HUES64 (cell line): Measurements from ENCODE around the gene CKB.

Experiments used
- H3K27ac ChIP-seq: 2 replicates; pipeline ENCODE4 v1.7.0; 2013; ENCODE audit warnings: low read depth, low read length, inconsistent platforms
- H3K27me3 ChIP-seq: 2 replicates; pipeline ENCODE4 v1.6.1; 2013; ENCODE audit warnings: mild to moderate bottlenecking, low read length; ENCODE audit not compliant: insufficient read depth
- H3K36me3 ChIP-seq: 2 replicates; pipeline ENCODE4 v1.6.1; 2013; ENCODE audit warnings: mild to moderate bottlenecking, low read length; ENCODE audit not compliant: insufficient read depth
- H3K4me1 ChIP-seq: 2 replicates; pipeline ENCODE4 v1.6.1; 2013; ENCODE audit warnings: mild to moderate bottlenecking, low read length, moderate library complexity; ENCODE audit not compliant: insufficient read depth
- H3K4me3 ChIP-seq: 2 replicates; pipeline ENCODE4 v1.5.1; 2013; ENCODE audit warnings: mild to moderate bottlenecking, low read length, moderate library complexity
- H3K9ac ChIP-seq: 2 replicates; pipeline ENCODE4 v1.6.1; 2013; ENCODE audit warnings: mild to moderate bottlenecking, low read depth, low read length
- H3K9me3 ChIP-seq: 2 replicates; pipeline ENCODE4 v1.6.1; 2013; ENCODE audit warnings: low read depth, low read length; ENCODE audit not compliant: insufficient read depth
- WGBS: fragments of 150-250, 120-280 bp; methylation state at CpG from one replicate; pipeline ENCODE4 v1.1.7; 2013; ENCODE audit warnings: missing lambda C conversion rate; 5-methylcytosine and 5-hydroxymethylcytosine counted together

Gene CKB

DNA sequence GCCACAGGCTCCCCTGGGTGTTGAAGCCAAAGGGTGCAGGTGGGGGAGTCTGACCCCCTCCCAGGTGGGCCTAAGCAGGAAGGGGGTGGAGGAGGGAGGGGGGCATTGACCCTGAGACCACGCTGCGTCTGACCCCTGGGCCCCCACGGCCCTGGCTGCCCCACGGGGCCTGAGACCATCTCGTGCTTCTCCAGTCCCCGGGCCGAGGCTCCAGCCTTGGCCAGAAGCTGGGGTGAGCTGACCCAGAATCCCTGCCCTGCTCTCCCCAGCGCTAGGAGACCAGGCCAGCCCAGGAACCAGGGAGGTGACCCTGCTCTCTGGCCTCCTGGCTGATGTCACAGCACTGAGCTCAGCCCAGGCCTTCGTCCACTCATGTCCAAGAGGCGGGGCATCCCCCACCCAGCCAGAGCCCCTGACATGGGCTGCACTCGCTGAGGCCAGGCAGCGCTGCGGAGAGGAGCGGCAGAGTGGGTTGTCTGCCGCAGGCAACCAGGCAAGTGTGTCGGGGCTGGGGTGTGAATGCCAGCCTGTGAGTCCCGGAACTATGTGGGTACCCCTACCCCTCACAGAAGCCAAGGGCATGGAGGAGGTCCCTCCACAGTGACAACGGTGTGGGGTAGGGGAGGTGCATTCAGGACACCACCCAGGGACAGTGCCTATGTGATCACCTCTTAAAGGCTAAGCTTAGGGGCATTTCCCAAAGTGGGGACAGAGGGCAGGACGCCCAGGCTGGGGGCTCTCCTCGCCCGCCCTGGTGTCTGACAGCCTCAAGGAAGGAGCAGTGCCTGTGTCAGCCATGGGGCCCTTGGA is 12.7 kb upstream of the CKB start:
- H3K27me3 ChIP-seq: no peaks in the 10 kb centered on the region
- H3K9me3 ChIP-seq: no peaks in the 10 kb centered on the region
- WGBS: 94% methylated on average over 21 of the region's 21 CpGs
- H3K36me3 ChIP-seq: peaks cover 22% of the 10 kb centered on the region; the same call in 1 of the 2 replicates
- no peak overlapping the region for H3K27ac ChIP-seq
- H3K9ac ChIP-seq: no peak overlapping the region
- H3K4me3 ChIP-seq: no peak overlapping the region
- no peaks in the 10 kb centered on the region for H3K4me1 ChIP-seq

DNA sequence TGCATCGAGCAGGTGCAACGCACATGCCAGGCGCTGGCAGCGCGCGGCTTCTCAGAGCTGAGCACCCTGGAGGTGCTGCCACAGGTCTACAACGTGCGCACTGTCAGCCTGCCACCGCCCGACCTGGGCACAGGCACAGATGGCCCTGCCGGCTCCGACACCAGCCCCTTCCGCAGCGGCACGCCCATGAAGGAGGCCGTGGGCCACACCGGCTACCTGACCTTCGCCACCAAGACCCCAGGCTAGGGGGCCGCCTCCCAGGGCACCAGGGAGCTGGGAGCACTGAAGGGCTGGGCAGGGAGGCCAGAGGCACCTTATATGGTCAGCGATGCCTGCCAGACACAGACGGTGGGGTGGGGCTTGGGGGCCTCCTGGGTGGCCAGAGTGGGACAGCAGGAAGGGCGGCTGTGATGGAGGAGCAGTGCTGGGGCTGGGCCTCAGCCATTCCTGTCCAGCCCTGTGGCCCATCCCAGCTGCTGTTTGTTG is 12.0 kb upstream of the CKB start:
- peaks cover 2% of the 10 kb centered on the region; the same call in 1 of the 2 replicates for H3K4me1 ChIP-seq
- H3K4me3 ChIP-seq: no peak overlapping the region
- peaks cover 22% of the 10 kb centered on the region; the same call in 1 of the 2 replicates for H3K36me3 ChIP-seq
- no peak overlapping the region for H3K27ac ChIP-seq
- no peaks in the 10 kb centered on the region for H3K27me3 ChIP-seq
- WGBS: 95% methylated on average over 22 of the region's 22 CpGs
- H3K9ac ChIP-seq: no peak overlapping the region
- no peaks in the 10 kb centered on the region for H3K9me3 ChIP-seq

DNA sequence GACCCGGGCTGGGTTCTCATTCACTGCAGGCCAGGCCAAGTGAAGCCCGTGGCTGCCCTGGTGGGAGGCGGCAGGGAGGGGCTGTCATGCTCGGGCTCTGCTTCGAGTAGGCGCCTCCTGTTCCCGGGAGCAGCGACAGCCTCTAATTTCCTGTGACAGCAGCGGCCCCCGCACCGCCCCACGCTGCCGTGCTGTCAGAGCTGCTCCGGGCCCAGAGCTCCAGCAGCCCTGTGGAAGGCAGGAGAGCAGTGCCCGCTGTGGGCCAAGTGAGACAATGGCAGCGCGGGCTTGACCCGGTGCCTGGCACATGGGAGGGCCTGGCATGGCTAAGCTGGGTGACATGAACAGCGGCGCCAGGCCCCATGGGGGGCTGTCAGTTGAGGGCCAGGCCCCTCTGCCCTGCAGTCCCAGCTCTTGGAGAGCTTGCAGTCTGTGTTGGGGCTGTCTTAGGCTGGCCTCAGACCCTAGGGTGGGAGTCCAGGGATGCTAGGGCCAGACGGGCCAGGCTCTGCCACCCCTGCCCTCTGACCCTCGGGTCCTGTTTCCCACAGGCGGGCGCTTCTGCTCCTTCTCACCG is 11.5 kb upstream of the CKB start:
- Histone ChIP-seq H3K27ac (no peak overlapping the region), H3K4me1 (peaks cover 2% of the 10 kb centered on the region; the same call in 1 of the 2 replicates), H3K9ac (no peak overlapping the region), H3K4me3 (no peak overlapping the region), H3K36me3 (peaks cover 22% of the 10 kb centered on the region; the same call in 1 of the 2 replicates), H3K9me3 (no peaks in the 10 kb centered on the region), H3K27me3 (no peaks in the 10 kb centered on the region)
- 95% methylated on average over 25 of the region's 25 CpGs for WGBS

DNA sequence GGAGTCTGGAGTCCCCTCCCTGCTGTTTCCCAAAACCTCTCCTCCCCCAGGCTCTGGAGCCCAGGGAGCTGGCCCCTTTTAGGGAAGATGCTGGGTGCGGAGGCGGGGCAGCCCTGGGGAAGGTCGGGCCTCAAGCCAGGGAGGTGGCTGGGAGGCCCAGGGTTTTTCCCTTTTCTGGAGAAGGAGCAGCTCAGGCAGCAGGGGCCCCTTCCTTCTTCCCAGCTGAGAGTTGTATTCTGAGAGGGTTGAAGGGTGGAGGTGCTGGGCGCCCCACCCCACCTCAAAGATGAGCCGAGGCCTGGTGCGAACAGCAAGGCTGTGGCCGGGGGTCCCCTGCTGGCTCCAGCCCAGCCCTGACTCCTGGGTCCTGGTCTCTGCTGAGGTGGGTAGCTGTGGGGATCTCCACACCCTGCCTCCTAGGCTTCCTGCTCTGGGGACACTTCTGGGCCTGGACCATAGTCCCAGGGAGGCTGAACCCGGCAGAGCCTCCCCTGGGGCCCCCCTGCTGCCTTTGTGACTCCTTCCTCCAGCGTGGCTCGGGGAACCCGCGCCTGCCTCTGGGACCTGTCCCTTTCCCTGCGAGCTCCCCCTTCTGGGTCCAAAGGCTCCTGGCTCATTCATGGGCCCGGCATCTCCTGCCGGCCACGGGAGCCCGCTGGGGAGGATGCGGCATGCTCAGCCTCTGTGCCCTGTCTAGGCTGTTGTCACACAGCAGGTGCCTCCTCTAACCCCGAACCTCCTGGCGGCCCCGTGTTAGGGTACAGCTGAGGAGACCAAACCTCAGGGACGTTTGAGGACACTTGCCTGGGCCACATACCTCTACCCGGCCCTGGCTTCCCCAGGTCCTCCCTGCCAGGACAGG is 10.7 kb upstream of the CKB start:
- Histone ChIP-seq H3K4me3 (no peak overlapping the region), H3K9ac (no peak overlapping the region), H3K27me3 (no peaks in the 10 kb centered on the region), H3K9me3 (no peaks in the 10 kb centered on the region), H3K27ac (no peak overlapping the region), H3K4me1 (peaks cover 2% of the 10 kb centered on the region; the same call in 1 of the 2 replicates), H3K36me3 (peaks cover 22% of the 10 kb centered on the region; the same call in 1 of the 2 replicates)
- WGBS: 94% methylated on average over 23 of the region's 23 CpGs

DNA sequence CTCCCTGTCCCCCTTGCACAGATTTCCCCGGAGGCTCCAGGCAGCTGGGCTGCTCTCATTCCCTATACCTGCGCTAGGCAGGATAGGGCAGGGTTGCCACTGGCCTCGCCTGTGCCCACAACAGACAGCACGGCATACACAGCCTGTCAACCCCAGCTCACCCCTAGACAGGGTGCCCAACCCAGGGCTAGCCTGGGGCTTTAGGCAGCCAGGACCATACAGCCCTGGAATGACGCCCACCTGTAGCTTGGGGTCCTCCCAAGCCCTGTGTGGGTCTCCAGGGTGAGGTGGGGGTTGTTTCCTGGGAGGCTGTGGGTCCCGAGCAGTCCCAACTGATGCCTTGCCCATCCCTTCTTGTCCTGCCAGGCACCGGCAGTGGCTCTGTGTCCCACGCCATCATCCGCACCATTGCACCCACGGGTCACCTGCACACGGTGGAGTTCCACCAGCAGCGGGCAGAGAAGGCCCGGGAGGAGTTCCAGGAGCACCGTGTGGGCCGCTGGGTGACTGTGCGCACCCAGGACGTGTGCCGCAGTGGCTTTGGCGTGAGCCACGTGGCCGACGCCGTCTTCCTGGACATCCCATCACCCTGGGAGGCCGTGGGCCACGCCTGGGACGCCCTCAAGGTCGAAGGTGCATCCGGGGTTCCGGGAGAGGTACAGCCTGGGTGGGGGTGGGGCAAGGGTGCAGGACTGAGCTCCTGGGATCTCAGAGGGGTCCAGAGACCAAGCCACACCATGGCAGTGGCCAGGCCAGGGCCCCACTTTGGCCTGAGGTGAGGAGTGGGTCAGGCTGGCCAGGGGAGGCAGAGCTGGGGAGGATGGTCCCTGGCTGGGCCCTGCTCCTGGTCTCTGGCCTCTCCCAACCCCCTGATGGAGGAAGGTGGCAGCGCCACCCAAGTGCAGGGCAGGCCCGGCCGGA is 9.8 kb upstream of the CKB start:
- H3K36me3 ChIP-seq: peaks cover 22% of the 10 kb centered on the region; the same call in 1 of the 2 replicates
- H3K9me3 ChIP-seq: no peaks in the 10 kb centered on the region
- H3K27ac ChIP-seq: no peak overlapping the region
- no peak overlapping the region for H3K4me3 ChIP-seq
- H3K4me1 ChIP-seq: peaks cover 2% of the 10 kb centered on the region; the same call in 1 of the 2 replicates
- WGBS: 95% methylated on average over 32 of the region's 32 CpGs
- no peak overlapping the region for H3K9ac ChIP-seq
- H3K27me3 ChIP-seq: no peaks in the 10 kb centered on the region

DNA sequence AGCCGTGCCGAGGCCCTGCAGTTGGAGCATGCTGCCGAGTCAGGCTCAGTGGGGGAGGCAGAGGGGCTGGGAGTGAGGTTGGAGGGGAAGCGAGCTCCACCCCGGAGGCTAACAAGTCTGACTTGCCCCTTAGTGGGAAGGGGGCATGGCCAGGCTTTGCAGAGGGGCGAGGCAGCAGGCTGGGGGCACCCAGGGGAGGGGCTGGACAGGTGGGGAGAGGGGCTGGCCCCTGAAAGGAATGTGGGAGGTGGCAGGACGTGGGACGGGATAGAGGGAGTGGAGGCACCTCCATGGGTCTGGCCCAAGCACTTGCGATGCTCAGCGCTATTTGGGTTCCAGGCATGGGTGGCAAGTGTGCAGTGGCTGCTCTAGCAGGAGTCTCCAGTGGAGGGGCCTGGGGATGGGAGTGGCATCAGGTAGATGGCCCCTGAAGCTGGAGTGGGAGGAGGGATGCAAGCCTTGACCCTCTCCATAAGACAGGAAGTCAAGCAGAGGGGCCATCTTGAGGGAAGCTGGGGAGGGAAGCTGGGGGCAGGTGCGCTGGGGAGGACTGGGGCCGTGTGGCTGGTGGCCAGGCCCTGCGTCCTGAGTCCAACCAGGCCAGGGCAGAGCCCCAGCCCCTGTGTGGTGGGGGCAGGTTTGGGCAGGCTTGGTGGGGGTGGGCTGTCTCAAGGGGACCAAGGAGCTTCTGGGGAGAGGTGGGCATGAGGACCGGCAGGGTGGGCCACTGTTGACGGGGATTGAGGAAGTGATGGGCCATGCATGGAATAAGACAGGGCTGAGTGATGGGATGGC is 9.0 kb upstream of the CKB start:
- Histone ChIP-seq H3K9me3 (no peaks in the 10 kb centered on the region), H3K9ac (no peak overlapping the region), H3K4me1 (peaks cover 2% of the 10 kb centered on the region; the same call in 1 of the 2 replicates), H3K4me3 (no peak overlapping the region), H3K36me3 (peaks cover 22% of the 10 kb centered on the region; the same call in 1 of the 2 replicates), H3K27ac (no peak overlapping the region), H3K27me3 (no peaks in the 10 kb centered on the region)
- 93% methylated on average over 15 of the region's 15 CpGs for WGBS

DNA sequence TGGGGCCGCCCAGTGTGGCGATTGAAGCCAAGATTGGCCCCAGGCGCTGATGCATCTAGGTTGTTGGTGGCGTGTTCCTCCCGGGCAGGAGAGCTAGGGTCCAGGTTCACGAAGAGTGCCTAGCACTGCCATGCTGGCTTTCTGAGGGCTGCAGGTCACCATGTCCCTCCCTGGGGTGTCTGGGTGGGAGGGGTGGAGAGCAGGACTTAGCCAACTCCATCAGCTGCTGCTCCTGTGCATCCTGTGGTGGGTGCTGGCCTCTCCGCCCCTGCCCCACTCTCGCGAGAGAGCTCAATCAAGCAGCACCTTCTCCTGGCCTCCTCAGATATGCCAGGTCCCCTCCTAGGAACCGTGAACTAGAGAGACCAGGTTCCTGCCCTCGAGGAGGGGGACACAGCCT is 8.2 kb upstream of the CKB start:
- Histone ChIP-seq H3K27me3 (no peaks in the 10 kb centered on the region), H3K9ac (no peak overlapping the region), H3K9me3 (no peaks in the 10 kb centered on the region), H3K4me1 (peaks cover 2% of the 10 kb centered on the region; the same call in 1 of the 2 replicates), H3K27ac (no peak overlapping the region), H3K4me3 (no peak overlapping the region), H3K36me3 (peaks cover 22% of the 10 kb centered on the region; the same call in 1 of the 2 replicates)
- 93% methylated on average over 11 of the region's 11 CpGs for WGBS

DNA sequence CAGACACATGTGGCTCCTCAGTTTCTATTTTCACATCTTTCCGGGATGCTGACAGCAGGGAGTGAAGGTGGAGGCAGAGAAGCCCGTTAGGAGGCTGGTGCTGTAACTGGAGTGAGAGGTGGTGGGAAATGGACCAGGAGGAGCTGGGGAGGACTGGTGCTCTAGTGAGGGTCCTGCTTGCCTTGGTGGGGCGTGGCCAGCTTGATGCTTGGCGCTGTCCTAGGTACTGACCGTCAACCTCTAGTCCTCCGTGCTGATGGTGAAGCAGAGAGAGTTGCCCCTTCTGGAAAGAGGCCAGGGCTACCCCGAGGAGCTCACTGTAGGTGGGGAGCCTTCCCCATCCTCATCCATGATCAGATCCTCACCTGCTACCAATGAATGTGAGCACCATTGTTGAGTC is 7.8 kb upstream of the CKB start:
- peaks cover 20% of the 10 kb centered on the region; the same call in 1 of the 2 replicates for H3K36me3 ChIP-seq
- H3K27me3 ChIP-seq: no peaks in the 10 kb centered on the region
- no peak overlapping the region for H3K9ac ChIP-seq
- peaks cover 2% of the 10 kb centered on the region; the same call in 1 of the 2 replicates for H3K4me1 ChIP-seq
- WGBS: 71% methylated on average over 7 of the region's 7 CpGs
- H3K27ac ChIP-seq: no peak overlapping the region
- 0 out of 2 replicates have a peak overlapping the region, but pooled peaks have one; percentile 98 for H3K4me3 ChIP-seq
- no peaks in the 10 kb centered on the region for H3K9me3 ChIP-seq

DNA sequence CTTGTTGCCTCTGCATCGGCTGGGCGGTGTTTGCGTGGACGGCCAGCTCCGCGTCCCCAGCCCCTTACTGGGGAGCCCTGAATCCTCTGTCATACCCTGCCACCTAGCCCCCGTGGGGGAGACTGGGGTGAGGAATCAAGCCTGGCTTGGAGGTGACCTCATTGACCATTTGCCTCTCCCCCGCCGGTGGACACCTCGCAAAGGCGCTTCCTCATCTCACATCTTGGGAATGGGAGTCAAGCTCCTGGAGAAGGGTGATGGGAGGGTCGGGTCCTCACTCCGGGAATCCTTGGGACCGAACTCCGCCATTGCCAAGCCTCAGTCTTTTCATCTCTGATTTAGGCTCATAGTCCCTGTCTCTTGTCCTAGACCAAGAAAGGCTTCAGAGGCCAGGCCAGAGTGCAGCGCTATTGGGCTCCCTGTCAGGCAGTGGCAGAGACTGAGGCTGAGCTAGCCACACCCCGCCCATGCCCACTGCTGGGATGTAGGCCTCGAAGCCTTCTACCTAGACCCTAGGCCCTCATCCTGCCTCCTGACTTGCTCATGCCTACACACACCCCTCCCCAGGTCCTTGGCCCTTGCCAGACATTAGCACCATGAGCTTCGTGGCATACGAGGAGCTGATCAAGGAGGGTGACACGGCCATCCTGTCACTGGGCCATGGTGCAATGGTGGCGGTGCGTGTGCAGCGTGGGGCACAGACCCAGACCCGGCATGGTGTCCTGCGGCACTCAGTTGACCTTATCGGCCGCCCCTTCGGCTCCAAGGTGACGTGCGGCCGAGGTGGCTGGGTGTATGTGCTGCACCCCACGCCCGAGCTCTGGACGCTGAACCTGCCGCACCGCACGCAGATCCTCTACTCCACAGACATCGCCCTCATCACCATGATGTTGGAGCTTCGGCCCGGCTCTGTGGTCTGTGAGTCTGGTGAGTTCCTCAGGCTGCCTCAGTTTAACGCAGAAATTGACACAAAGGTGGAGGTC is 7.0 kb upstream of the CKB start:
- peak overlapping the region; percentile 98 for H3K4me3 ChIP-seq

More for the DNA sequence above, 7.0 kb upstream of the CKB start:
- WGBS: 55% methylated on average over 42 of the region's 42 CpGs
- Histone ChIP-seq H3K36me3 (peaks cover 17% of the 10 kb centered on the region; the same call in 1 of the 2 replicates), H3K27me3 (peaks cover 2% of the 10 kb centered on the region), H3K9me3 (no peaks in the 10 kb centered on the region), H3K9ac (peak overlapping the region; percentile 91), H3K27ac (peak overlapping the region; percentile 35; the same call in 1 of the 2 replicates), H3K4me1 (peaks cover 2% of the 10 kb centered on the region; the same call in 1 of the 2 replicates)
